CD4-positive, alpha-beta T cell (primary cell): ENCODE results near the gene DNM1L. TPM values are rescaled to one million over a fixed set of nuclear protein-coding genes. Genes with fewer than 3 reads are reported as not detected.
"Not testable (repeated sequence)": the region's sequence is repeated elsewhere in the genome, so short reads cannot be mapped to it uniquely, and the experiment has no call there.

ENCODE experiments used
- ATAC-seq: fragments of 200-7000 bp; cut with Tn5 transposase; one replicate; pipeline ENCODE4 v1.10.0; 2022; ENCODE audit warnings: mild to moderate bottlenecking; ENCODE audit not compliant: poor library complexity
- CTCF ChIA-PET: fragments of 350-600 bp; sonication (Branson Sonifier 250); formaldehyde crosslinking; loops from one replicate; lab custom pipeline; 2021; ENCODE audit warnings: antibody characterized with exemption, inconsistent platforms; lab: Charles Lee
- POLR2A ChIA-PET: fragments of 350-600 bp; sonication (Branson Sonifier 250); formaldehyde crosslinking; loops from one replicate; lab custom pipeline; 2021; ENCODE audit warnings: antibody characterized with exemption, inconsistent platforms; lab: Charles Lee
- DNase-seq, 14 experiments: peaks; one replicate each; pipeline ENCODE4 v3.0.0-alpha.2; 2013 to 2020; ENCODE audit warnings: mixed read lengths in 2 of 14
- H3K27ac ChIP-seq, 2 donors: one replicate each; pipeline versions ENCODE4 v1.5.1 to v1.7.0; 2013; ENCODE audit warnings: low read length in 2 of 2, low read depth in 1 of 2, mild to moderate bottlenecking in 1 of 2
- H3K27me3 ChIP-seq, 2 experiments: 1 replicate in 1 of 2; 2 replicates in 1 of 2; pipeline versions ENCODE4 v1.6.1 to v1.7.0; 2013; ENCODE audit warnings: low read length in 2 of 2, control low read depth in 1 of 2, mild to moderate bottlenecking in 1 of 2, moderate library complexity in 1 of 2; ENCODE audit not compliant: insufficient read depth in 2 of 2, control insufficient read depth in 1 of 2
- H3K36me3 ChIP-seq: one replicate; pipeline ENCODE4 v1.6.1; 2013; ENCODE audit warnings: low read length, control low read depth; ENCODE audit not compliant: insufficient read depth
- H3K4me1 ChIP-seq: one replicate; pipeline ENCODE4 v1.6.1; 2013; ENCODE audit warnings: low read length, control low read depth; ENCODE audit not compliant: insufficient read depth
- H3K4me3 ChIP-seq: one replicate; pipeline ENCODE4 v1.5.1; 2013; ENCODE audit warnings: mild to moderate bottlenecking, low read length, moderate library complexity
- H3K9me3 ChIP-seq, 2 experiments: 1 replicate in 1 of 2; 2 replicates in 1 of 2; pipeline versions ENCODE4 v1.6.1 to v1.7.0; 2013; ENCODE audit warnings: low read length in 2 of 2, mild to moderate bottlenecking in 2 of 2, control low read depth in 1 of 2, moderate library complexity in 1 of 2; ENCODE audit not compliant: control insufficient read depth in 1 of 2, insufficient read depth in 1 of 2
- H3K27ac Mint-ChIP-seq: one replicate; pipeline ENCODE4 v1.8.0; 2020; ENCODE audit warnings: mixed read lengths
- H3K27me3 Mint-ChIP-seq: one replicate; pipeline ENCODE4 v1.8.0; 2021; ENCODE audit warnings: mixed read lengths
- H3K36me3 Mint-ChIP-seq: one replicate; pipeline ENCODE4 v1.8.0; 2021; ENCODE audit warnings: low read depth, mixed read lengths
- H3K4me1 Mint-ChIP-seq: one replicate; pipeline ENCODE4 v1.8.0; 2021; ENCODE audit warnings: low read depth, mixed read lengths
- H3K4me3 Mint-ChIP-seq: one replicate; pipeline ENCODE4 v1.8.0; 2020; ENCODE audit warnings: mild to moderate bottlenecking, mixed read lengths
- H3K9me3 Mint-ChIP-seq: one replicate; pipeline ENCODE4 v1.8.0; 2020; ENCODE audit warnings: mixed read lengths
- intact Hi-C, 2 experiments: fragments of 100-400 bp; cut with DNase I in 1 of 2; cut with micrococcal nuclease in 1 of 2; formaldehyde crosslinking; loops; one replicate each; pipeline versions ENCODE4 v1.15.1 to v1.9.0; 2023 to 2025; cut with DNase I, micrococcal nuclease
- total RNA-seq, 174 experiments: library from RNA in 2 of 174; stranded (reverse) in 2 of 174; gene quantifications; one replicate each; pipeline ENCODE4 v1.2.3 and lab custom pipeline; 2021 to 2026
- TF ChIP-seq, protein P1 (sequence below): fragments of 200-600 bp; IDR thresholded peaks from one replicate; pipeline ENCODE4 v1.8.0; 2022; ENCODE audit warnings: antibody characterized with exemption, mild to moderate bottlenecking

Gene DNM1L
- total RNA-seq, 2 experiments from 2014 or later = 70.9 to 74.6 TPM

GRCh38 chr12:32718926-32719325, 39.8 kb downstream of the DNM1L start:
- POLR2A ChIA-PET = no interaction called here
- CTCF ChIA-PET = no interaction called here
- Histone ChIP-seq H3K4me3 (no peak overlapping the region), H3K36me3 (peaks cover 31% of the 10 kb centered on the region), H3K9me3 (no peaks in the 10 kb centered on the region), H3K4me1 (no peaks in the 10 kb centered on the region), H3K27ac (no peak overlapping the region), H3K27me3 (no peaks in the 10 kb centered on the region)
- Mint-ChIP-seq H3K27ac (no peak overlapping the region), H3K4me3 (no peak overlapping the region), H3K9me3 (no peaks in the 10 kb centered on the region), H3K4me1 (no peaks in the 10 kb centered on the region), H3K36me3 (peaks cover 53% of the 10 kb centered on the region), H3K27me3 (no peaks in the 10 kb centered on the region)
- intact Hi-C loops = no loop called here
- TF ChIP-seq, protein P1, sequence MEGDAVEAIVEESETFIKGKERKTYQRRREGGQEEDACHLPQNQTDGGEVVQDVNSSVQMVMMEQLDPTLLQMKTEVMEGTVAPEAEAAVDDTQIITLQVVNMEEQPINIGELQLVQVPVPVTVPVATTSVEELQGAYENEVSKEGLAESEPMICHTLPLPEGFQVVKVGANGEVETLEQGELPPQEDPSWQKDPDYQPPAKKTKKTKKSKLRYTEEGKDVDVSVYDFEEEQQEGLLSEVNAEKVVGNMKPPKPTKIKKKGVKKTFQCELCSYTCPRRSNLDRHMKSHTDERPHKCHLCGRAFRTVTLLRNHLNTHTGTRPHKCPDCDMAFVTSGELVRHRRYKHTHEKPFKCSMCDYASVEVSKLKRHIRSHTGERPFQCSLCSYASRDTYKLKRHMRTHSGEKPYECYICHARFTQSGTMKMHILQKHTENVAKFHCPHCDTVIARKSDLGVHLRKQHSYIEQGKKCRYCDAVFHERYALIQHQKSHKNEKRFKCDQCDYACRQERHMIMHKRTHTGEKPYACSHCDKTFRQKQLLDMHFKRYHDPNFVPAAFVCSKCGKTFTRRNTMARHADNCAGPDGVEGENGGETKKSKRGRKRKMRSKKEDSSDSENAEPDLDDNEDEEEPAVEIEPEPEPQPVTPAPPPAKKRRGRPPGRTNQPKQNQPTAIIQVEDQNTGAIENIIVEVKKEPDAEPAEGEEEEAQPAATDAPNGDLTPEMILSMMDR = no peak
- ATAC-seq = no peak
- DNase-seq = no peak

DNA sequence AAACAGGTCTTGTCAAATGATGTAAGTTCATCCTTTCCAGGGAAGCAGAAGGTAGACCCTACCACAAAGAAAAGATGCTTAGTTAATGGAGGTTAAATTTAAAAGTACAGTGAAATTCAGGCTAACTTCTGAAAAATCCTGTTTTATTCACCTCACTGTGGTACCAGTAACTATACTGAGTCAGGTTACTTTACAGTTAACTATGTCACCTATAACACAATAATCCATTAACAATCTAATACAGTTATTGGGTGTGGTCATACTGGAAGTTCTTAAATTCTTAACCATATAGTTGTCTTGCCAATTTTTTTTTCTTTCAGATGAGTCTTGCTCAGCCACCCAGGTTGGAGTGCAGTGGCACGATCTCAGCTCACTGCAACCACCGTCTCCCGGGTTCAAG, 46.2 kb downstream of the DNM1L start:
- H3K9me3 ChIP-seq, H3K27ac Mint-ChIP-seq, intact Hi-C loops, H3K4me1 Mint-ChIP-seq, H3K27me3 Mint-ChIP-seq, H3K27me3 ChIP-seq, CTCF ChIA-PET, H3K9me3 Mint-ChIP-seq, H3K4me1 ChIP-seq, H3K4me3 ChIP-seq, H3K4me3 Mint-ChIP-seq, POLR2A ChIA-PET, ATAC-seq, H3K27ac ChIP-seq, DNase-seq: not testable (repeated sequence)
- peaks cover 45% of the 10 kb centered on the region for H3K36me3 ChIP-seq
- H3K36me3 Mint-ChIP-seq = peaks cover 82% of the 10 kb centered on the region

DNA sequence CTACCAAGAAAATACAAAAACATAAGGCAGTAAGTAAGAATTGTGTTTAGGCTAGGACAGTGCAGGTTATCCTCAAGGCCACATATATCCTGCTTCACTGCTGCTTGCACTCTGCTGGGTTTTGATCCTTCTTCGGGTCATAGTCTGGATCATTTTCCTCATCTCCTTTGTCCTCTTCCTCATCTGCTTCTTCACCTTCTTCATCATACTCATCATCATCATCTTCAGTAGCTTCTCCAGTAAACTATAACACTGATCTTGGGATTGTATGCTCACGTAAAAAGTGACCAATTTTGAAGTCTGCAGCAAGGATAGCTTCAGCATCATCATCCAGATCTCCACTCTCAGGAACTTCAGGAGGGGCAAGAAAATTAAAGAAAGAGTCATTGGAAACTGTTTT, 47.2 kb downstream of the DNM1L start:
- no peak for ATAC-seq
- Histone ChIP-seq H3K4me1 (no peaks in the 10 kb centered on the region), H3K4me3 (no peak overlapping the region), H3K36me3 (peaks cover 44% of the 10 kb centered on the region), H3K27ac (no peak overlapping the region), H3K27me3 (no peaks in the 10 kb centered on the region), H3K9me3 (no peaks in the 10 kb centered on the region)
- TF ChIP-seq, protein P1 = no peak
- ChIA-PET CTCF (no interaction called here), POLR2A (no interaction called here)
- no peaks in the 10 kb centered on the region for H3K4me1 Mint-ChIP-seq
- peaks cover 81% of the 10 kb centered on the region for H3K36me3 Mint-ChIP-seq
- no peaks in the 10 kb centered on the region for H3K27me3 Mint-ChIP-seq
- H3K9me3 Mint-ChIP-seq = no peaks in the 10 kb centered on the region
- H3K4me3 Mint-ChIP-seq = no peak overlapping the region
- H3K27ac Mint-ChIP-seq = no peak overlapping the region
- no peak for DNase-seq
- intact Hi-C loops = no loop called here

- POLR2A ChIA-PET = no interaction called here
- ATAC-seq (no peak), DNase-seq (no peak)
- H3K4me3 ChIP-seq = no peak overlapping the region
- H3K4me3 Mint-ChIP-seq = no peak overlapping the region
- H3K27ac Mint-ChIP-seq = no peak overlapping the region
- H3K27me3 ChIP-seq = no peaks in the 10 kb centered on the region
- no peak overlapping the region for H3K27ac ChIP-seq
- no peaks in the 10 kb centered on the region for H3K27me3 Mint-ChIP-seq
- no peaks in the 10 kb centered on the region for H3K4me1 ChIP-seq
- H3K4me1 Mint-ChIP-seq = no peaks in the 10 kb centered on the region
- CTCF ChIA-PET = no interaction called here
- peaks cover 47% of the 10 kb centered on the region for H3K36me3 ChIP-seq
- TF ChIP-seq, protein P1 = no peak
- H3K9me3 ChIP-seq = no peaks in the 10 kb centered on the region
- intact Hi-C loops = no loop called here
- peaks cover 81% of the 10 kb centered on the region for H3K36me3 Mint-ChIP-seq
- no peaks in the 10 kb centered on the region for H3K9me3 Mint-ChIP-seq
These were observed 48.1 kb downstream of the DNM1L start for GRCh38 chr12:32727237-32727636.
